HL-60 (cell line): ENCODE measurements around the gene KIRREL2.

Experiments used
- DNase-seq, 2 experiments: peaks; one replicate each; pipeline ENCODE4 v3.0.0-alpha.2; 2010 to 2020; ENCODE audit warnings: low read depth in 1 of 2, low spot score in 1 of 2
- H3K27ac ChIP-seq: fragments of 250-450 bp; sonication (Bioruptor Pico); replicated peaks from 2 replicates; pipeline ENCODE4 v1.5.1; 2020; ENCODE audit warnings: mild to moderate bottlenecking, moderate library complexity
- H3K27me3 ChIP-seq: fragments of 250-450 bp; sonication (Bioruptor Pico); 2 replicates; pipeline ENCODE4 v1.5.1; 2021; ENCODE audit warnings: mild to moderate bottlenecking, moderate library complexity; ENCODE audit not compliant: insufficient read depth, poor library complexity, severe bottlenecking
- H3K4me3 ChIP-seq: replicated peaks from 2 replicates; pipeline ENCODE4 v1.5.1; 2011; ENCODE audit warnings: mild to moderate bottlenecking, control low read depth, low read length; ENCODE audit not compliant: insufficient read depth
- GABPA ChIP-seq: IDR thresholded peaks from 2 replicates; pipeline ENCODE4 v1.6.1; 2012; ENCODE audit warnings: low read depth
- POLR2AphosphoS5 ChIP-seq: IDR thresholded peaks from 2 replicates; pipeline ENCODE4 v1.6.1; 2012; ENCODE audit warnings: low read depth
- SPI1 ChIP-seq: IDR thresholded peaks from 2 replicates; pipeline ENCODE4 v1.6.1; 2012; ENCODE audit warnings: low read depth, mild to moderate bottlenecking, borderline replicate concordance
- TF ChIP-seq, protein P1 (sequence below): IDR thresholded peaks from 2 replicates; pipeline ENCODE4 v1.6.1; 2012; ENCODE audit warnings: low read depth; ENCODE audit not compliant: insufficient replicate concordance
- TF ChIP-seq, protein P2 (sequence below): IDR thresholded peaks from one replicate; pipeline ENCODE4 v1.5.1; 2011; ENCODE audit warnings: low read length, control low read depth, inconsistent platforms; ENCODE audit not compliant: insufficient read depth

Gene KIRREL2

DNA sequence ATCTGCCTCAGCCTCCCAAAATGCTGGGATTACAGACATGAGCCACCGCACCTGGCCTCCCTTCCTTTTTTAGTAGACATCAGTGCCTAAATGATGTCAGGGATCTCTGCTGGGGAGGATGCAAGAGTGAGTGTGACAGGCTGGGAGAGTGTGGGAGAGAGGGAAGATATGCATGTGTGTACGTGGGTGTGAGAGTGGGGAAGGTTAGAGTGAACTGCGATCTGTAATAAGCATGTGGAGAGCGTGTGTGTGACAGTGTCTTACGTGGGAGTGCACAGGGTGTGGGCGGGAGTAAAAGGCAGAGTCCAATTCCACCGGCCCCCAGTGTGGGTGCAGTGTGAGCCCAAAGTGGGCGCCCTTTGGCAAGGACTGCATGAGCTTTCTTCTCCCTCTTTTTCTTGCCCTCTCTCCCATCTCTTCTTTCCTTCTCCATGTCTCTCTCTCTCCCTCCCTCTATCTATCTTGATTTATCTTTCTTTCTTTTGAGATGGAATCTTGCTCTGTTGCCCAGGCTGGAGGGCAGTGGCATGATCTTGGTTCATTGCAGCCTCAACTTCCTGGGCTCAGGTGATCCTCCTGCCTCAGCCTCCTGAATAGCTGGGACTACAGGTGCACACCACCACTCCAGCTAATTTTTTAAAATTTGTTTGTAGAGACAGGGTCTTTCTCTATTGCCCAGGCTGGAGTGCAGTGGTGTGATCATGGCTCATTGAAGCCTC is 3.5 kb upstream of the KIRREL2 start:
- Histone ChIP-seq H3K27me3 (peaks cover 41% of the 10 kb centered on the region), H3K4me3 (no peak overlapping the region), H3K27ac (no peak overlapping the region)
- TF ChIP-seq POLR2AphosphoS5 (no peak), GABPA (no peak), SPI1 (no peak)
- TF ChIP-seq, protein P1, sequence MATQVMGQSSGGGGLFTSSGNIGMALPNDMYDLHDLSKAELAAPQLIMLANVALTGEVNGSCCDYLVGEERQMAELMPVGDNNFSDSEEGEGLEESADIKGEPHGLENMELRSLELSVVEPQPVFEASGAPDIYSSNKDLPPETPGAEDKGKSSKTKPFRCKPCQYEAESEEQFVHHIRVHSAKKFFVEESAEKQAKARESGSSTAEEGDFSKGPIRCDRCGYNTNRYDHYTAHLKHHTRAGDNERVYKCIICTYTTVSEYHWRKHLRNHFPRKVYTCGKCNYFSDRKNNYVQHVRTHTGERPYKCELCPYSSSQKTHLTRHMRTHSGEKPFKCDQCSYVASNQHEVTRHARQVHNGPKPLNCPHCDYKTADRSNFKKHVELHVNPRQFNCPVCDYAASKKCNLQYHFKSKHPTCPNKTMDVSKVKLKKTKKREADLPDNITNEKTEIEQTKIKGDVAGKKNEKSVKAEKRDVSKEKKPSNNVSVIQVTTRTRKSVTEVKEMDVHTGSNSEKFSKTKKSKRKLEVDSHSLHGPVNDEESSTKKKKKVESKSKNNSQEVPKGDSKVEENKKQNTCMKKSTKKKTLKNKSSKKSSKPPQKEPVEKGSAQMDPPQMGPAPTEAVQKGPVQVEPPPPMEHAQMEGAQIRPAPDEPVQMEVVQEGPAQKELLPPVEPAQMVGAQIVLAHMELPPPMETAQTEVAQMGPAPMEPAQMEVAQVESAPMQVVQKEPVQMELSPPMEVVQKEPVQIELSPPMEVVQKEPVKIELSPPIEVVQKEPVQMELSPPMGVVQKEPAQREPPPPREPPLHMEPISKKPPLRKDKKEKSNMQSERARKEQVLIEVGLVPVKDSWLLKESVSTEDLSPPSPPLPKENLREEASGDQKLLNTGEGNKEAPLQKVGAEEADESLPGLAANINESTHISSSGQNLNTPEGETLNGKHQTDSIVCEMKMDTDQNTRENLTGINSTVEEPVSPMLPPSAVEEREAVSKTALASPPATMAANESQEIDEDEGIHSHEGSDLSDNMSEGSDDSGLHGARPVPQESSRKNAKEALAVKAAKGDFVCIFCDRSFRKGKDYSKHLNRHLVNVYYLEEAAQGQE, result no peak
- TF ChIP-seq, protein P2, sequence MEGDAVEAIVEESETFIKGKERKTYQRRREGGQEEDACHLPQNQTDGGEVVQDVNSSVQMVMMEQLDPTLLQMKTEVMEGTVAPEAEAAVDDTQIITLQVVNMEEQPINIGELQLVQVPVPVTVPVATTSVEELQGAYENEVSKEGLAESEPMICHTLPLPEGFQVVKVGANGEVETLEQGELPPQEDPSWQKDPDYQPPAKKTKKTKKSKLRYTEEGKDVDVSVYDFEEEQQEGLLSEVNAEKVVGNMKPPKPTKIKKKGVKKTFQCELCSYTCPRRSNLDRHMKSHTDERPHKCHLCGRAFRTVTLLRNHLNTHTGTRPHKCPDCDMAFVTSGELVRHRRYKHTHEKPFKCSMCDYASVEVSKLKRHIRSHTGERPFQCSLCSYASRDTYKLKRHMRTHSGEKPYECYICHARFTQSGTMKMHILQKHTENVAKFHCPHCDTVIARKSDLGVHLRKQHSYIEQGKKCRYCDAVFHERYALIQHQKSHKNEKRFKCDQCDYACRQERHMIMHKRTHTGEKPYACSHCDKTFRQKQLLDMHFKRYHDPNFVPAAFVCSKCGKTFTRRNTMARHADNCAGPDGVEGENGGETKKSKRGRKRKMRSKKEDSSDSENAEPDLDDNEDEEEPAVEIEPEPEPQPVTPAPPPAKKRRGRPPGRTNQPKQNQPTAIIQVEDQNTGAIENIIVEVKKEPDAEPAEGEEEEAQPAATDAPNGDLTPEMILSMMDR, result no peak
- DNase-seq, result no peak

DNA sequence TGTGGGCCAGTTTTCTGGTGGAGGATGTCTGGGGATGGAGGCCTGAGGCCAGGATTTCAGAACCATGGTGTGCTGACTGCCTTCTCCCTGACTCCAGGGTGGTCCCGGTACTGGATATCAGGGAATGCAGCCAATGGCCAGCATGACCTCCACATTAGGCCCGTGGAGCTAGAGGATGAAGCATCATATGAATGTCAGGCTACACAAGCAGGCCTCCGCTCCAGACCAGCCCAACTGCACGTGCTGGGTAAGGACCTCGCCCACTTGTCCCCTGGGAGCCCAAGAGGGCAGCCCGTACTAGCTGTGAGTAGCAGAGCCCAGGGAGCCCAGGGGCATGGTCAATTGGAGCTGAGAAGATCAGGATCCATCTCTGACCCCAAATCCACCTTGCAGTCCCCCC is 1.6 kb downstream of the KIRREL2 start:
- Histone ChIP-seq H3K27ac (no peak overlapping the region), H3K27me3 (peaks cover 55% of the 10 kb centered on the region), H3K4me3 (no peak overlapping the region)
- TF ChIP-seq, protein P1, result no peak
- TF ChIP-seq POLR2AphosphoS5 (no peak), SPI1 (no peak)
- TF ChIP-seq, protein P2, result no peak
- DNase-seq, result no peak

DNA sequence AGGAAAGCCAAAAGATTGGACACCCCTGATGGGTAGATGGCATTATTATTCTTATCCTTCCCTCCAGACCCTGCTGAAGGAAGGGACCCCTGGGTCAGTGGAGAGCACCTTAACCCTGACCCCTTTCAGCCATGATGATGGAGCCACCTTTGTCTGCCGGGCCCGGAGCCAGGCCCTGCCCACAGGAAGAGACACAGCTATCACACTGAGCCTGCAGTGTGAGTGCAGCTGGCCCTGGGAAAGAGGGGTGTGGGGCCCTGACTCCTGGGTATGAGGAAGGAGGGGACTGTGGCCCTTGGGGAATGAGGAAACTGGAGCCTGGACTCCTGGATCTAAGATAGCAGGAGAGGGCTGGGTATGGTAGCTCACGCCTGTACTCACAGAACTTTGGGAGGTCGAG is 2.7 kb downstream of the KIRREL2 start:
- Histone ChIP-seq H3K4me3 (no peak overlapping the region), H3K27me3 (peaks cover 55% of the 10 kb centered on the region), H3K27ac (no peak overlapping the region)
- TF ChIP-seq GABPA, result no peak
- TF ChIP-seq, protein P2, result no peak
- DNase-seq, result no peak

DNA sequence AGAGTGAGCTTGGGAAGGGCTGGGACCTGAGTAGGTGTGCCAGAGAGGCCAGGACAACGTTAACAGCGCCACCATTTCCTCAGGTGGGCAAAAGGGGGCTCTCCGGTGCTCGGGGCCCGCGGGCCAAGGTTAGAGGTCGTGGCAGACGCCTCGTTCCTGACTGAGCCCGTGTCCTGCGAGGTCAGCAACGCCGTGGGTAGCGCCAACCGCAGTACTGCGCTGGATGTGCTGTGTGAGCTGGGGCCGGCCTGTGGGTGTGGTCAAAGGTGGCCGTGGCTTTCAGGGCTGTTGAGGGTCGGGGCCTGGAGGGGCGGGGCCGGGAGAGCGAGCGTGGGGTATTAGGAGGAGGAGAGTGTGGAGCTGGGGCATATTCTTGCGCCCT is 3.7 kb downstream of the KIRREL2 start:
- TF ChIP-seq GABPA (no peak), POLR2AphosphoS5 (no peak), SPI1 (no peak)
- H3K27me3 ChIP-seq, result peaks cover 50% of the 10 kb centered on the region
- H3K27ac ChIP-seq, result no peak overlapping the region
- no peak overlapping the region for H3K4me3 ChIP-seq
- no peak for DNase-seq
